Subcutaneous adipose tissue (tissue), 4 donors: Measurements from ENCODE around the gene RNF43. TPM values are rescaled to one million over a fixed set of nuclear protein-coding genes. Genes with fewer than 3 reads are reported as not detected.

ENCODE experiments used
- total RNA-seq, 4 donors: library from RNA; depleted of rRNA; stranded (reverse); fragments of >200 nt; gene quantifications; one replicate each; pipeline ENCODE4 v1.1.0, GENCODE V29; 2016
- TF ChIP-seq, protein P1 (sequence below): fragments of 450-650 bp; IDR thresholded peaks from one replicate; pipeline ENCODE4 v1.5.1; 2016; ENCODE audit warnings: low read depth, mild to moderate bottlenecking, control low read depth, antibody characterized with exemption, moderate library complexity

Gene RNF43
- total RNA-seq, 4 donors from 2014 or later = not detected

- TF ChIP-seq, protein P1, sequence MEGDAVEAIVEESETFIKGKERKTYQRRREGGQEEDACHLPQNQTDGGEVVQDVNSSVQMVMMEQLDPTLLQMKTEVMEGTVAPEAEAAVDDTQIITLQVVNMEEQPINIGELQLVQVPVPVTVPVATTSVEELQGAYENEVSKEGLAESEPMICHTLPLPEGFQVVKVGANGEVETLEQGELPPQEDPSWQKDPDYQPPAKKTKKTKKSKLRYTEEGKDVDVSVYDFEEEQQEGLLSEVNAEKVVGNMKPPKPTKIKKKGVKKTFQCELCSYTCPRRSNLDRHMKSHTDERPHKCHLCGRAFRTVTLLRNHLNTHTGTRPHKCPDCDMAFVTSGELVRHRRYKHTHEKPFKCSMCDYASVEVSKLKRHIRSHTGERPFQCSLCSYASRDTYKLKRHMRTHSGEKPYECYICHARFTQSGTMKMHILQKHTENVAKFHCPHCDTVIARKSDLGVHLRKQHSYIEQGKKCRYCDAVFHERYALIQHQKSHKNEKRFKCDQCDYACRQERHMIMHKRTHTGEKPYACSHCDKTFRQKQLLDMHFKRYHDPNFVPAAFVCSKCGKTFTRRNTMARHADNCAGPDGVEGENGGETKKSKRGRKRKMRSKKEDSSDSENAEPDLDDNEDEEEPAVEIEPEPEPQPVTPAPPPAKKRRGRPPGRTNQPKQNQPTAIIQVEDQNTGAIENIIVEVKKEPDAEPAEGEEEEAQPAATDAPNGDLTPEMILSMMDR = no peak
Measured at GRCh38 chr17:58385359-58385899, 31.9 kb downstream of the RNF43 start.

DNA sequence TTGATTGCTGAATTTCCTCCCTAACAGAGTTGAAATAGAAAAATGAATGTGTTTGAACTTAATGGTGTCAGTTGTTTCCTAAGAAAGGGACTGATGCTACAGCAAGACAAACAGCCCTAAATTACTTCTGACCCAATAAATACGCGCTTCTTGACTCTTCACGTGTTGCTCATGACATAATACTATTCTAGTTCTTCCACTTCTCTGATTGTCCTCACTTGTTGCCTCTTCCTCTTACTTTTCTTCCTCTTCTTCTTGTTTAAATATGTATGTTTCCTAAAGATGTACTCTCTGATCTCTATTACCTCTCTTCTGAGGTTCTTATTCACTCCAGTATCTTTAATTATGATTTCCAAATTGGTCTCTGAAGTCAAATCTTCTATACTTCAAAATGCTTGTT lies 32.4 kb downstream of the RNF43 start:
- TF ChIP-seq, protein P1 = no peak

- TF ChIP-seq, protein P1 = no peak
Measured at GRCh38 chr17:58383892-58384462, 33.4 kb downstream of the RNF43 start.

- TF ChIP-seq, protein P1 = no peak
Measured at GRCh38 chr17:58382872-58383242, 34.5 kb downstream of the RNF43 start.

- TF ChIP-seq, protein P1 = no peak
Measured at GRCh38 chr17:58382108-58382871, 35.0 kb downstream of the RNF43 start.

DNA sequence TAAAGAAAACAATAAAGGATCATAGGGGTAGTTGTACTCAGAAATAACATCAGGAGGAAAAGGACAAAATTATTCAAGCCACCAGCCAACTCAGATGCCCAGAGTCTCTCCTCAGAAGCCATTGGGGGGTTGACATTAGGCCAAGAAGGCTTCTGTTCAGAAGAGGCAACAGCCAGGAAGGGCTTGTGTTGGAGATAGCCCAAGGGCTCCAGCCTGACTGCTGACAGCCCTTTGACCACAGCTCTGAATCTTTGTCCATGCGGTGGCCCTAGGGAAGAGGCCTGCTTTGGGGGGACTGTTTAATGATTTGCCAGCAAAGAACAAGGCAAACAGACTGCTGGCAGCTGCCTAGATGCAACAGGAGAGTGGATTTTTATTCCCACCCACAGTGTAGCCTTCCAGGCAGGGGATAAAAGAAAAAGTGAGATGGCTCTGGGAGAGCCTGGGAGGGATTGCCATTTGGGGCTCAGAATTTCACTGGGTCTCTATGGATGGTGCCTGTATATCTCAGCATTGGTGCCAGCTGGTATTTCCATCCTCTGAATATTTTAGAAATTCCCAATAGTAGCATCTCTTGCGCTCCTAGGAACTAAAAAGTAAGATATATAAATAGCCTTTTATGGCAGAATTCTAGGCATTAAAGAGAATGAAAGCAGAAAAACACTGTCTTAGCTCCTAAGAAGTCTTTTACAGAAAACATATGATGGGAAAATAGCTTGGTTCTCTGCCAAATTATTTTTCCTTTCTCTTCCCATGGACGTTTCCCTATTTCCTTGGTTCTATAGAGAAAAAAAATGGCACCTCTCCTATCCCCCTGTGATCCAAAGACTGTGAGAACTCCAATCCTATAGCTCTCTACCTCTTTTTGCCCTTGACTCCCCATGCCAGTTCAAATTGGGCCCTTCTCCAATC lies 36.0 kb downstream of the RNF43 start:
- TF ChIP-seq, protein P1 = no peak
